HG03066 (cell line): Measurements from ENCODE around the gene PRKX.
A peak's percentile ranks its signal among the peaks of the same experiment; 100 is the strongest.
"Not testable (repeated sequence)": the region's sequence is repeated elsewhere in the genome, so short reads cannot be mapped to it uniquely, and the experiment has no call there.

Source experiments
- ATAC-seq: cut with Tn5 transposase; IDR thresholded peaks from one replicate; pipeline ENCODE4 v1.9.1; 2021; ENCODE audit warnings: low read depth; ENCODE audit not compliant: unreplicated experiment

Gene PRKX

GRCh38 chrX:3663576-3664250 is 49.7 kb downstream of the PRKX start:
- ATAC-seq: peak; percentile 79

GRCh38 chrX:3659761-3660160 is 53.7 kb downstream of the PRKX start:
- ATAC-seq: no peak

- ATAC-seq: no peak
Measured at GRCh38 chrX:3655181-3655580, 58.3 kb downstream of the PRKX start.

GRCh38 chrX:3653111-3653510 is 60.3 kb downstream of the PRKX start:
- no peak for ATAC-seq

- ATAC-seq: no peak
Measured at GRCh38 chrX:3651277-3651676, 62.2 kb downstream of the PRKX start.

GRCh38 chrX:3648084-3648483 is 65.4 kb downstream of the PRKX start:
- no peak for ATAC-seq

- ATAC-seq: not testable (repeated sequence)
Measured at GRCh38 chrX:3639858-3640631, 73.4 kb downstream of the PRKX start.

DNA sequence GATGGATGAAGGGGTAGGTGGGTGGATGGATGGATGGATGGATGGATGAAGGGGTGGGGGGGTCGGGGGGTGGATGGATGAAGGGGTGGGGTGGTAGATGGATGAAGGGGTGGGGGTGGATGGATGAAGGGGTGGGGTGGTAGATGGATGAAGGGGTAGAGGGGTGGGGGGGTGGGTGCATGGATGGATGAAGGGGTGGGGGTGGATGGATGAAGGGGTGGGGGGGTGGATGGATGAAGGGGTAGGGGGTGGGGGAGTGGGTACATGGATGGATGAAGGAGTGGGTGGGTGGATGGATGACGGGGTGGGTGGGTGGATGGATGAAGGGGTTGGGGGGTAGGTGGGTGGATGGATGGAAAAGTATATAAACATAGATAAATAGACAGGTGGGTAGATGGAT is 74.2 kb downstream of the PRKX start:
- no peak for ATAC-seq

- no peak for ATAC-seq
Measured at GRCh38 chrX:3638280-3638873, 75.1 kb downstream of the PRKX start.

- no peak for ATAC-seq
Measured at GRCh38 chrX:3636803-3637202, 76.6 kb downstream of the PRKX start.

- no peak for ATAC-seq
Measured at GRCh38 chrX:3631196-3631595, 82.3 kb downstream of the PRKX start.

GRCh38 chrX:3627594-3627993 is 85.9 kb downstream of the PRKX start:
- no peak for ATAC-seq

GRCh38 chrX:3621414-3621813 is 92.0 kb downstream of the PRKX start:
- ATAC-seq: no peak

DNA sequence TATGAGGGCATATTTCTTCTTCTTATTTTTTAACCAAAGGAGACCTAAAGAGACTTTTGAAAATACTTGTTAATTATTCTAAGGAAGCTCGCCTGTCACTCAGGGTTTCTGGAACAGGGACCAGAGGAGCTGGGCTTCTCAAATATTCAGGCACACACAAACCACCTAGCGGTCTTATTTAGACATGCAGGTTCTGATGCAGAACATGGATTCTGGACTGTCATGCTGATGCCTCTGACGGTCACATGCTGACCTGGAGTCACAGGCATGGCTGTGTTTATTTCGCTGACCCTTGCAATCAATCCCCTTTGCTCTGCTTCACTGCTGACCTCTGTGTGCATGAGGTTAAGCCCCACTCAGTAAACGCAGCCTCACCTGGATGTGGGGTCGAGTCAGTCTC is 101.7 kb downstream of the PRKX start:
- ATAC-seq: not testable (repeated sequence)

DNA sequence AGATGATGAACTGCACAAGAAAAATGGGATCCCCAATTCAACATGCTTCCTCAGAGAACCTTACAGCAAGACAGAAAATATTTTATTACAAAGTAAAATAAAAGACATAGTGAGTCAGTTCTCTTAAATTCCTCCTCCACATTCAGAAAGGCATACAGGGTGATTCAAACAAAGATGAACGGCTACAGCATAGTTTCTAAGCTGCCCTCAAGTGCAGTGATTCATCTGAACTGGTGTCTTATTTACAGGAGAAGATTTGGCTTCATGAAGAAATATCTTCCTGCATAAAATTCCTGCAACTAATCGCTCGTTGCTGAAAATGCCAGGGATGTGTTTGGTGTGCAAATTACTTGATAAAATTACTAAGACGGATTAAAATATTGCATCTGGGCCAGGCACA is 103.6 kb downstream of the PRKX start:
- no peak for ATAC-seq

- ATAC-seq: no peak
Measured at GRCh38 chrX:3603026-3603661, 110.3 kb downstream of the PRKX start.

- no peak for ATAC-seq
Measured at GRCh38 chrX:3599802-3600430, 113.5 kb downstream of the PRKX start.

- ATAC-seq: no peak
Measured at GRCh38 chrX:3598709-3599108, 114.7 kb downstream of the PRKX start.

GRCh38 chrX:3598046-3598605 is 115.3 kb downstream of the PRKX start:
- ATAC-seq: no peak

DNA sequence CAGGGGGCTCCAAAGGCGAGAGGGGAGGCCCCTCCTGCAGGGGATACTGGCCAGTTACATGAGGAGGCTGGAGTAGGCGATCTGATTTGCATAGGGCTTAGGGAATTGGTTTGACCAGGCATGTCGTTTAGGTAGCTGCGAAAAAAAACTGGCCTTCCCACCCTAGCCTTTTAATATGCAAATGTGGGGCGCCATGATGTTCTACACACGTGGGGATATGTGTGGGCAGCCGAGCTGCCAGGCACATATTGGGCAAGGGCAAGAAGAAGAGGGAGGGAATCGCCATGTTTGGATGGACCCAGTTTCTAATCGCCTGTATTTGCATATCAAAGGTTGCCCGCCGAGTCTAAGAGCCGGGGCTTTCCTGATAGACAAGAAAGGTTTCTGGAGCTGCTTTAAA is 121.3 kb downstream of the PRKX start:
- no peak for ATAC-seq

DNA sequence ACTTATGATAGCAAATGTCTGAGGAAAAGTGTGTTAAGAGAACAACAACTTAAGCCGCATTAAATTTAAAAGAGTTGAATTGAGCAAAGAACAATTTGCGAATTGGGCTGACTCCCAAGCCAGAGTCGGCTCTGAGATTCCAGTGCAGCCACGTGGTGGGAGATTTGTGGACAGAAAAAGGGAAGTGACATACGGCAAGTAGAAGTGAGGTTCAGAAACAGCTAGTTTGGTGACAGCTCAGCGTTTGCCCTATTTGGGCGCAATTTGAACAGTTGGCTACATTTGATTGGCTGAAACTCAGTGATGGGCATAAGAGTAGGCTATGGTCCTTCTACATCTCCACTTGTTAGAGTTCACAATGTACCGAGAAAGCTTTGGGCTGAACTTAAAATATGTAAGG is 124.0 kb downstream of the PRKX start:
- no peak for ATAC-seq
